Stimulated activated CD4-positive, alpha-beta T cell treated with anti-CD3 and anti-CD28 coated beads, Interleukin-4, amount 100 ng/mL, for 48 hours (primary cell): ENCODE results near the gene DPF3.

Source experiments
- DNase-seq, 2 donors: peaks; one replicate each; pipeline ENCODE4 v3.0.0-alpha.2; 2020; ENCODE audit warnings: low read depth in 2 of 2

Gene DPF3

GRCh38 chr14:72715850-72716228 lies 178.1 kb downstream of the DPF3 start:
- no peak for DNase-seq

GRCh38 chr14:72715215-72715849 lies 178.6 kb downstream of the DPF3 start:
- no peak for DNase-seq

- no peak for DNase-seq
Observed at GRCh38 chr14:72714871-72715214, 179.1 kb downstream of the DPF3 start.

- DNase-seq: no peak
Observed at GRCh38 chr14:72714094-72714493, 179.8 kb downstream of the DPF3 start.

GRCh38 chr14:72711936-72712335 lies 182.0 kb downstream of the DPF3 start:
- DNase-seq: no peak

GRCh38 chr14:72709916-72710611 lies 183.8 kb downstream of the DPF3 start:
- no peak for DNase-seq

- no peak for DNase-seq
Observed at GRCh38 chr14:72708708-72709475, 185.0 kb downstream of the DPF3 start.

GRCh38 chr14:72708222-72708621 lies 185.7 kb downstream of the DPF3 start:
- DNase-seq: no peak

- DNase-seq: no peak
Observed at GRCh38 chr14:72706485-72706884, 187.4 kb downstream of the DPF3 start.

GRCh38 chr14:72704502-72704901 lies 189.4 kb downstream of the DPF3 start:
- DNase-seq: no peak

GRCh38 chr14:72701605-72702004 lies 192.3 kb downstream of the DPF3 start:
- DNase-seq: no peak

GRCh38 chr14:72701237-72701565 lies 192.7 kb downstream of the DPF3 start:
- no peak for DNase-seq

GRCh38 chr14:72700338-72701236 lies 193.3 kb downstream of the DPF3 start:
- DNase-seq: no peak

- no peak for DNase-seq
Observed at GRCh38 chr14:72699852-72700257, 194.0 kb downstream of the DPF3 start.

- DNase-seq: no peak
Observed at GRCh38 chr14:72699443-72699842, 194.5 kb downstream of the DPF3 start.

GRCh38 chr14:72692696-72693095 lies 201.2 kb downstream of the DPF3 start:
- DNase-seq: no peak

- DNase-seq: no peak
Observed at GRCh38 chr14:72690324-72690723, 203.6 kb downstream of the DPF3 start.

- DNase-seq: no peak
Observed at GRCh38 chr14:72688990-72689671, 204.8 kb downstream of the DPF3 start.

GRCh38 chr14:72686832-72687231 lies 207.1 kb downstream of the DPF3 start:
- DNase-seq: no peak

GRCh38 chr14:72686101-72686500 lies 207.8 kb downstream of the DPF3 start:
- DNase-seq: no peak

GRCh38 chr14:72685456-72685855 lies 208.4 kb downstream of the DPF3 start:
- no peak for DNase-seq

- DNase-seq: no peak
Observed at GRCh38 chr14:72683787-72684186, 210.1 kb downstream of the DPF3 start.
